Stimulated activated CD4-positive, alpha-beta T cell treated with anti-CD3 and anti-CD28 coated beads, Interleukin-15, amount 100 ng/mL, for 1 hour (primary cell): ENCODE measurements around the gene MYO7A.

Experiments used
- DNase-seq, 2 donors: peaks; one replicate each; pipeline ENCODE4 v3.0.0-alpha.2; 2020; ENCODE audit warnings: low read depth in 1 of 2, low spot score in 1 of 2

The MYO7A gene

DNA sequence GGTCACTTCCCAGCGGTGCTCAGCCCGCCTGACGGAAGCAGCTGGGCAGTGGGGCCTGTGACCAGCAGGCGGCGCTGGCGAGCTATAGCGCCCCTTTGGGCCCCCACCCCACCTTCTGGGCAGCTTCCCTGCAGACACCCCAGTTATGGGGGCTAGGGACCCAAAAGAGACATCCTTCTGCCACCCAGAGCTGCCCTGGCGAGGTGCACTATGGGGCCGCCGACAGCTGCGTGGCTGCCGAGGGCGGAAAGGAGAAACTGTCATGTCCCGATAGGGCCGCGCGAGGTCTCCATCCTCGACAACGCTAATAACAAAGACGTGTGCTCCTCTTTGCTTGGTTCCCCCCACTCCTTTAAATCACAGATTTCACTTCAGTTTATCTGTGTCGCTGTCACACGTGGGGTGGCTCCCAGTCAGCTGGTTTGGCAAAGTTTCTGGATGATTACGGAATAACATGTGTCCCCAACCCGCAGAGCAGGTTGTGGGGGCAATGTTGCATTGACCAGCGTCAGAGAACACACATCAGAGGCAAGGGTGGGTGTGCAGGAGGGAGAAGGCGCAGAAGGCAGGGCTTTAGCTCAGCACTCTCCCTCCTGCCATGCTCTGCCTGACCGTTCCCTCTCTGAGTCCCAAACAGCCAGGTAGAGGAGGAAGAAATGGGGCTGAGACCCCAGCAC, 673 bp upstream of the MYO7A start:
- DNase-seq: peak; percentile 29 to 47

DNA sequence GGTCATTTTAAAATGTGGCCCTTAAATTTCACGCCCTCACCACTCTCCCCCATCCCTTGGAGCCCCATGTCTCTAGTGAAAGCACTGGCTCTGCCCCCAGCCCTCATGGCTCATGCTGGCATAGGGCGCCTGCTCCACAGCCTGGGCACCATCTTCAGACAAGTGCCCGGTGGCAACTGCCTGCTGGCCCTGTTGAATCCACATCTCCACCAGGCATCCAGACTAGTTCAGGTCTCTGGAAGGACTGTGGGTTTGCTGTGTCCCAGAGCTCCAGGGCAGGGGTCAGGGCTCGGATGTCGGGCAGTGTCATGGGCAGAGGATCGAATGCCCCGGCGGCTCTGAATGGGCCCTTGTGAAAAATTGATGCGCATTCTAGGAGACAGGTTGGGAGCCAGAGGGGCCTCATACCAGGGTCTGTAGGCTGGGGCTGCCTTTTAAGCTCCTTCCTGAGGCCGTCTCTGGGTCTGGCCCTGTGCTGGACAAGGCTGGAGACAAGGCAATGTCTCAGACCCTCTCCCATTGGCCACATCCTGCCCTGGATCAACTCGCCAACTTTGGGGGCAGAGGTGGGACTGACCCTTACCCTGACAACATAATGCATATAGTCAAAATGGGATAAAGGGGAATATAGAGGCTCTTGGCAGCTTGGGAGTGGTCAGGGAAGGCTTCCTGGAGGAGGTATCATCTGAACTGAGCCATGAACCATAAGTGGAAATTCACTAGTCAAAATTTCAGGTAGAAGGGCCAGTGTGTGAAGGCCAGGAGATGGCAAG, 1.2 kb downstream of the MYO7A start:
- no peak for DNase-seq

DNA sequence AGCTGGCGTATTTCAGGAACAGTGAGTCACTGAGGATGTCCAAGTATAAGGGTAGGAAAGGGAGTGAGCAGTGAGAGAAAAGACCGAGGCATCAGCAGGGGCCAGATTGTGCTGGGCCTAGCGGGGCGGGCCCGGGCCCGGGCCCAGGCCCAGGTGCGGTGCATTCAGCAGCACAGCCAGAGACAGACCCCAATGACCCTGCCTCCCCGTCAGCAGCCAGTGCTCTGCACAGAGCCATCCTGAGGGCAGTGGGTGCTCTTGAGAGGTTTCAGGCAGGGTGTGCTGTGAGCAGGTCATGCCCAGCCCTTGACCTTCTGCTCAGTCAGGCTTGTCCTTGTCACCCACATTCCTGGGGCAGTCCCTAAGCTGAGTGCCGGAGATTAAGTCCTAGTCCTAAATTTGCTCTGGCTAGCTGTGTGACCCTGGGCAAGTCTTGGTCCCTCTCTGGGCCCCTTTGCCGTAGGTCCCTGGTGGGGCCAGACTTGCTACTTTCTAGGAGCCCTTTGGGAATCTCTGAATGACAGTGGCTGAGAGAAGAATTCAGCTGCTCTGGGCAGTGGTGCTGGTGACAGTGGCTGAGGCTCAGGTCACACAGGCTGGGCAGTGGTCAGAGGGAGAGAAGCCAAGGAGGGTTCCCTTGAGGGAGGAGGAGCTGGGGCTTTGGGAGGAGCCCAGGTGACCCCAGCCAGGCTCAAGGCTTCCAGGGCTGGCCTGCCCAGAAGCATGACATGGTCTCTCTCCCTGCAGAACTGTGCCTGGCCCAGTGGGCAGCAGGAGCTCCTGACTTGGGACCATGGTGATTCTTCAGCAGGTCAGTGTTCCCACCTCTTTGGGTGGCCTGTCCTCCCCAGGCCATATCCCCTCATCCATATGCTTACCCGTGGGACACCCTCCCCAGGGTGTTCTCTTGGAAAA, 2.1 kb downstream of the MYO7A start:
- DNase-seq: no peak

DNA sequence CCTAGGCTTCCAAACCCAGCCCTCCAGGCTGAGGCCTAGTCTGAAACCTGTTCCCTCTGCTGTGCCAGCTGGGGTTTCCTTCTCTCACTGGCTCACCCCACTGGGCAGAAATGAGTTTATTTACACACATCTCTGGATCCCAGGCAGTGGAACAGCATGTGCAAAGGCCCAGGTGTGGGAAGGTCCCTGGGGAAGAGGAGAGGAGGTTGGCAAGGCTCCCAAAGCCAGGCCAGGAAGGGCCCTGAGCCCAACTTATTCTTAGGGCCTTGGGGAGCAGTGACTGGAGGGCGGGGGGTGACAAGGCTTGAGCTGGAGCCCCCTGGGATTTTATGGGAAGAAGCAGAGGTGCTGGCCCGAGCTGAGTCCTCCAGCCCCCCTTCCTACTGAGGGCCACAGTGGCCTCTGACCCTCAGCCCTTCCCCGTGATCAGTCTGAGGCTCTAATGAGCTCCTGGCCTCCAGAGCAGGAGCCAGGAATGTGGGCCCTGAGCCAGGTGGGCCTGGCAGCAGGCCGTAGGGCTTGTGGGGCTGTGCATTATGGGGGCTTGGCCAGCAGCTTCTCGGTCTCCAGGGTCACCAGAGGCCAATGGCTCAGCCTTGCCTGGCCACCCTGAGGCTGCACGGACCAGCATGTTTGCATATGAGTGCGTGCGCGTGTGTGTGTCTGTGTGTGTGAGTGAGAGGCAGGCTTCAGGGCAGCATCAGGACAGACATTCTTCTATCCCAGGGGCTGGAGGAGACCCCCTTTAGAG, 2.9 kb downstream of the MYO7A start:
- no peak for DNase-seq

DNA sequence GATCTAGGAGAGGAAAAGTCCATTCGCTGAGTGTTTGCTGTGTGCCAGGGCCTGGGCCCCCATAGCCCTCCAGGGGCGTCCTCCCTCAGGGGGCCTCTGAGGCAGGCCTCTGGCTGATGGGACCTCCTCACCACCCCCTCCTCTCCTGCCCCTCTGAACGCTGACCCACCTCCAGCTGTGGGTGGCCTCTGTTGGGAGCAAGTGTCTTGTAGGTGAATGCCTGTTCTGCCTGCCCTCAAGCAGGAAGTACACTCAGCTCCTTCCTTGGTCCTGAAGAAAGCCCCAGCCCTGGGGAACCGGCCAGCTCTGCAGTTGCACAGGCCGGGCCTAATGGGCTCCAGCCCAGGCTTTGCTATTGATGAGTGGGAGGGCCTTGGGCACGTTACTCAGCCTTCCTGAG, 3.5 kb downstream of the MYO7A start:
- DNase-seq: no peak

DNA sequence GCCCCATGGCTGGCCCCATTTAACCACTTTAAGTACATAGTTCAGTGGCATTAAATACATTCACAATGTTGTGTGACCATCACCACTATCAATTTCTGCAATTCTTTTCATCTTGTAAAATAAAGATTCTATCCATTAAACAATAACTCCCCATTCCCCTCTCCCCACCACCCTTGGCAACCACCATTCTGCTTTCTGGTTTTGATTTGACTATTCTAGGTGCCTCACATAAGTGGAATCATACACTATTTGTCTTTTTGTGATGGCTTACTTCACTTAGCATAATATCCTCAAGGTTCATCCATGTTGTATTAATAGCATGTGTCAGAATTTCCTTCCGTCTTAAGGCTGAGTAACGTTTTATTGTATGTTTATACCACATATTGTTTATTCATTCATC, 7.0 kb downstream of the MYO7A start:
- DNase-seq: no peak

DNA sequence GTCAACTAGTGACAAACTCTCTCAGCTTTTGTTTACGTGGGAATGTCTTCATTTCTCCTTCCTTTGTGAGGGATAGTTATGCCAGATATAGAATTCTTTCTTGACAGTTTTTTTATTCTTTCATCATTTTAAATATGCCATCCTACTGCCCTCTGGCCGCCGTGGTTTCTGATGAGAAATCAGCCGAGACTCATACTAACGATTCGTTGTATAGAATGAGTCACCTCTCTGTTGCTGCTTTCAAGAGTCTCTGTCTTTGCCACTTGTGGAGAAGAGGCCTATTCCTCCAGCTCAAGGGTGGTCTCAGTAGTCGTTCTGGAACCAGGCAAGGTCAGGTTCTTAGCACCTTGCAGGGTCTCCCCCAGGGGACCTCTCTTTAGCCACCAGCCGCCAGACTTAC, 8.0 kb downstream of the MYO7A start:
- no peak for DNase-seq

DNA sequence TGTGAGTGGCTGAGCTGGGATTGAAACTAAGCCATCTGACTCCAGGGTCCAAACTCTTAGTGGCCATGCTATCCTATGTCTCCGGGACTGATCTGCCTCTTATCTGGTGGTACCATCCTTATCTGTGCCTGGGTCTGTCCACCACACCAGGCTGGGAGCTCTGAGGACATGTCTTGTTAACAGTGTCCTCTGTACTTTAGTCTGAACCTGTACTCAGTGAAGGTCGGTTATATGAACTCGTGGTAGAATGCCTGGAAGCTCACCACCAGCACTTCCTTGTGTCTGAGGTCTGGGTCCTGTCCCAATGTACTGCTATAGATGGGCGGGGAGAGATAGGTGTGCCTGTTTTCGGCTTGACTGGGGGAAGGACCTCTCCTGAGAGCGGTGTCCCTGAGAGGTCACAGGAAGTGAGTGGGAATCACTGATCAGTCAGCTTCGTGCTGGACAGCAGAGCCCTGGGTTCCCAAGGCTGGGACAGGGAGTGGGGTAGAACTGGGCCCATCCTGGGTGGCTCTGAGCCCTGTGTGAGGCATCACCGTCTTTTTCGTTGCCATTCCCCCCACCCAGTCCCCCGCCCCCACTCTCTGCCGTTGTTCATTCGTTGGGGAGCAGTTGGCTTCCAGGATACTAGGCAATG, 8.9 kb downstream of the MYO7A start:
- no peak for DNase-seq

DNA sequence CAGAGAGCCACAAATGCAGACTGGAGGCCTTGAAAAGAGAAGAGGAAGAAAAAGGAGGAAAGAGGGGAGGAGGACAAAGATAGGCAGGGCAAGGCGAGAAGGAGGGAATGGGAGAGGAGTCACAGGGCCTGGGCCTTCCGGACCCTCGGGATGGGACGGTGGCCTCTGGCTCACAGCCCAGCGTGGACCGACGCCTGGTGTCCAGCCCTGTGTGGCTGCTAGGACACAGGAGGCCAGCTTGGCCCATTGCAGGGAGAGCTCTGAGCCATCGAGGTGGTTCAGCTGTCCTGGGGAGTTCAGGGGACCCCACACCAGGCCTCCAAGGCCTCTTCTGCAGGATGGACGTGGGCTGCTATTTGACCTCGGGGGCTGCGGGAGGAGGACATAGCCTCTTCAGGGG, 9.4 kb downstream of the MYO7A start:
- DNase-seq: no peak

DNA sequence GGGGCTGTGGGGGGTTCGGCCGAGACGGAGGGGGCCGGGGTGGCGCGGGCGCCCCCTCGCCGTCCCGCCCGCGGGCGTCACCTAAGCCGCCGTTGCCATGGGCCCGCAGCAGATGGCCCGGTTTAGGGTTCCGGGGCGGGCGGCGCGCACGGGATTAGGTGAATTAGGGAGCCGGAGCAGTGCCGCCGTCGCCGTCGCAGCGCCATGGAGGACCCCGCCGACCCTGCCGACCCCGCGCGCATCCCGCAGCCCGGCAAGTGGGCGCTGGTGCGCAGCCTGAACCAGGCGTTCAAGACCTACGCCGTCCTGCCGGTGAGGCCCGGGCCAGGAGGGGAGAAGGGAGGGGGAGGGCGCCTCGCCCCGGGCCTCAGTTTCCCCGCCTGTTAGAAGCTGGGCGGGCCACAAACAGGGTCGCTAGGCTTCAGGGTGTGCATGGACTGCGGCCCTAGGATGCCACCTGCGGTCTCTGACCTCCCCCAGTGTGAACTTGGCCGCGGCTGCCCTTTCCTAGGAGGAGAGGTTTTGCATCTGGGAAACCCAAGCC, 10.1 kb downstream of the MYO7A start:
- DNase-seq: no peak

DNA sequence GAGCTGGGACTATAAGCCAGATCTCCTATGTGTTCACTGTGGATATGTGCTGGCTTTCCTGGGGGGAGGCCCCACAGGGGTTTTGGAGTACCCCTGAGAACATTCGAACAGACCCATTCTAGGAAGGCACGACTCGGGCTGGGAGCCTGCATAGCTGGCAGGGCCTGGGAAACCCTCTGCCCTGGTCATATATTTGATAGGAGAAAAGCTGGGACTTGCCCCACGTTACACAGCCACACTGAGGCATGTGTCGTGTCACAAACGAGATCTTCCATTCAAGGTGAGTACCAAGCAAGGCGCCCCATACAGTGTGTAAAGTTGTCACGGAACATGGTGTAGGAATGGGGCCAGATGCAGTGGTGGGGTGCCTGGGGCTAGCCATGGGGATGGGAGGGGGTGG, 11.2 kb downstream of the MYO7A start:
- DNase-seq: no peak

DNA sequence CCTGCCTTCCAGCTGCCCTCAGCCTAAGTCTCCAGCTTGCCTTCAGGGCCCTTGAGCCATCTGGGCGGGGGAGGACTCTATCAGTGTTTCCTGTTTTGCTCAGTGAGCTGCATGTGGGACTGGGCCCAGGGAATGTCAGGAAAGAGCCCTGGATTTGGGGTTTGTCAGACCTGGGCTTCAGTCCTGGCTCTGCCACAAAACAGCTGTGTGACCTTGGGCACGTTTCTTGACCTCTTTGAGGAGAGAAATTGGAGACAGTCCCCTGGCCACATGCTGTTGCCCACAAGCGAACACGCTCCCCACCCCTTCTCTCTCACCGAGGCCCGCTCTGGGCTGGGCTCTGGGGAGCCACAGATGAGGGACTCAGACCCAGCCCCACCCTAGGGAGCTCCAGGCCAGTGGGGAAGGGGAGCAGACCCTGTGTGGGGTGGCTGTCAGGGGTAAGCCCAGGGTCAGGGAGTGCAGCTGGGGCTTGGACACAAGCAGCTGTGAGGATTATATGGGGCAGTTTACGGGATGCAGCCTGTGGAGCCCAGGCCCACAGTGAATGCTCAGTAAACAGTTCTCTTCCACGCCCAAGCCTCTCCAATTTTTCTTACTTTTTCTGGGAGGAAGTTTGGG, 12.3 kb downstream of the MYO7A start:
- no peak for DNase-seq

DNA sequence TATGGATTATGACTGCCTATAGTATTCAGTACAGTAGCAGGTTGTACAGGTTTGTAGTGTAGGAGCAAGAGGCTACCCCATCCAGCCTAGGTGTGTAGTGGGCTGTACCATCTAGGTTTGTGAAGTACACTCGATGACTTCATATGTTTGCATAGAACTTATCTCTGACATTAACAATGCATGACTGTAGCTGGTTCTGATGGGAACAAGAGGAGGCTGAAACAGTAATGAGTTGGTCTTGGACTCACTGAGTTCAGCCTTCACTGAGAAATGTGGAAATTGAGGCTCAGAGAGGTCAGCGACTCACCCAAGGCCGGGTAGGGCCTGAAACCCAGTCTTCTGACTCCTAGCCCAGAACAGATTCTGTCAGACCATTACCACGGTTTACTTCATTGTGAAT, 13.0 kb downstream of the MYO7A start:
- DNase-seq: no peak

DNA sequence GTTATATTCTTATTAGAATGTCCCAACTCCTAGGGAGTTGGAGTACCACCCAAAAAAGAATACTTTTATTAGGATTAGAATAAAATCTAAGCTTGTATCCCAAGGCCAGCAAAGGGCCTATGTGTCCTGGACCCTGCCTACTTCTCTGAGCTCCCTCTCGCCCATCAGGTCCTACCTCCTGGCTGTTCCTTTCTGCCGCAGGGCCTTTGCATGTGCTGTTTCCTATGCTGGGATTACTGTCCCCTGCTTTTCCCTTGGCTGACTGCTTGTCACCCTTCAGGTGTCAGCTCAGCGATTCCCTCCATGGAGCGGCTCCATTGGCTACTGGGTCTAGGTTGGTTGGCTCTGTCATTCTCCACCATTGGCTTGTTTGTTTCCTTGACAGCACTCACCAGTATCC, 13.4 kb downstream of the MYO7A start:
- no peak for DNase-seq

DNA sequence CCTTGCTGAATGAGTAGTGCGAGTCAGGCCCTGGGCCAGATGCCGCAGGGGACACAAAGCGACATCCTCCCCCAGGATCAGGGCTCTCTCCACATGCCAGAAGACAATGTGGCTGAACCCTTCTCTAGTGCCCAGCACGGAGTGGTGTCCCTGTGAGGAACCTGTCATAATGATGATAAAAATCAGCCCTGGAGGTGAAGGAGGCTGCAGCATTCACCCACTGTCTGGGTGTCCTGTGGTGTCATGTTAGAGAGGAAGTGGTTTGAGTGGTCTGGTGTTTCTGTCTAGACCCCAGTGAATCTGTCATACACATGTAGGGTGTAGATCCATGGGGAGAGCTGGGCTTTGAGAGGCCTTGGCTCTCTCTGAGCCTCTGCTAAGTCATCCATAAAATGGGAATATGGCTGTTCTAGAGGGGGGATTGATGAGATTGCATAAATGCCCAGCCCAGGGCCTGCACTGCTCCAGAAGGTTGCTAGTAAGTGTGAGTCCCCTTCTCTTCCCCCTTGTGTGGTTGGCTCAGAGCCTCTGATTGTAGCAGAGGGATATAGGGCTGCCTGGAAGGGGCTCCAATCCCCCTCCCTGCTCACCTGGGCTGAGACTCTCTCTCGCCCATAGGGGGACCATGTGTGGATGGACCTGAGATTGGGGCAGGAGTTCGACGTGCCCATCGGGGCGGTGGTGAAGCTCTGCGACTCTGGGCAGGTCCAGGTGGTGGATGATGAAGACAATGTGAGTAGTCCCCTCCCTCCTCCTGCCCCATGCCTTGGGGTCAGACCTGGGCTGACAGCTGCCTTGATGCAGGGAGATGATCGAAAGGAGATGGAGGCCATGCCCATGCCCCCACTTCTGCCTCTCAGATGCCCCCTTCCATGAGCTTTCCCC, 14.3 kb downstream of the MYO7A start:
- no peak for DNase-seq

DNA sequence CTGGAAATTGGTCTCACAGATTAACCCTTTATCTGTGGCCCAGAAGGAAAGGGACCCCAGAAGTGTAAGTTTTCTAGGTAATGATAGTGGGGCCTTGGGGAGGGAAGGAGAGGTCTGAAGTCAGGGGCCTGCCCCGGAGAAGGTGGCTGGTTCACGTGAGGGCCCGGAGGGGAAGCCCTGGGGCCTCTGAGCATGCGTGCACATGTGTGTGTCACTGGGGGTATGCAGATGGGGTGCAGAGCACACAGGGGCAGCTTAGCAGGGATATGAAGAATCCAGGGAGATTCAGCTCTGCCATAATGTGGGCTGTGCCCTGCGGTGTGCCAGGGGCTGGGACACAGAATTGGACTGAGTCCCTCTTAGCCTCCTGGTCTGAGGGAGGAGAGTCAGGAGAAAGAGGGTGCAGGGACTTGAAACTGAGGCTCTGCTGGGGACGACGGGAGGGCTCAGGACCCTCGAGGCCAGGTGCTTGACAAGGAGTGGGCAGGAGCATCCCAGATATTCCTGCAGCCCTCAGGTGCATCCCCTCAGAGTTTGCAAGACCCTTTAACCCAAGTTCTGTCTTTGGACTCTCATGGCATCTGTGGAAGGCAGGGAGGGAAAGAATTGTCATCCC, 15.5 kb downstream of the MYO7A start:
- DNase-seq: no peak

DNA sequence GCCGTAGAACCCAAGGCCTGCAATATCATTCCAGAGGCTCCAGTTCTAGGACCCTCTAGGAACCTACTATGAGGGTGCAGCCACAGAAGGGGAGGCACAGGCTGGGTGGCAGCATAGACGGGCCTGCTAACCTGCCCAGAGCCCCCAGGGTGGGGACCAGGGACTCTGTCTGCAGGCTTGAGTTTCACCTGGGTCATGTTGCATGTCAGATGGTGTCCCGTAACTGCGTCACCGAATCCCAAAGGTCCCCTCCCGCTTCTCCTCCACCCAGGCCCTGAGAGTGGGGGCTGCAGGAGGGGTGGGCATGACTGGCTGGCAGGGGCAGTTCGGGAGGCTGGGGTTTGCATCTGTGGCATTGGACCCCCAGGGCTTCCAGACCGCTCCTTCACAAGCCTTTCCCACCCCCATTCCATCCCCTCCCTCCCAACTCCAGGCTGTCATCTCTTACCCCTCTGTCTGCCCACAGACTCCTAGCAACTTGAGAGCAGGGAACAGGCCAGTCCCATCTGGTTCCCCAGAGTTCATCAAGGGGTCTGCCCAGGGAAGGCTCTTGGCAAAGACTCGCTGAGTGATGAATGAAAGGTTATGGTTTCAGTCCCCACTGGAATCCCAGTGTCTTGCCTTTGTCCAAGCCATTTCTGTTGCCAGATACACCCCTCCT, 16.3 kb downstream of the MYO7A start:
- DNase-seq: no peak

DNA sequence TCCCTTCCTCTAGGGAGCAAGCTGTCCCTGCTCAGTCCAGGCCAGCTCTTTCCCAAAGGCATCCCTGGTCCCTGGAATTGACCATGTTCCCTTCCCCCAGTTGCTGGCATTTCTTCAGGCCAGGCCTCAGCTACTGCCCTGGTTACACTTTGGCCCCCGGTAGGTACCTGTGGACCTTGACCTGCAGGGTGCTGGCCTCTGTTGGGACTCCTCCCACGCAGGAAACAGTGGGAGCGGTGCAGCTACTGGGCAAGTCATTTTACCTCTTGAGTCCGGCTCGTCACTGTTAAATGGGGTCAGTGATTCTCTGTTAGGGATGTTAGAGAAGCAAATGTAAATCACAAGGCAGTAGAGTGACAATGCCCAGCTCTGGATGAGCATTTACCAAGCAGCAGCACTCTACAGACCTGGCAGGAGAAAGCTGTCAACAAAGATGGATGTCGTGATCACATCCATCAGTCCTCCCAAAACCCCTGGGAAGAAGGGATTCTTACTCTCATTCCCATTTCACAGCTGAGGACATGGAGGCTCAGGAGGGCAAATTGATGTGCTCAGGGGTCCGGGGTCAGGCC, 16.9 kb downstream of the MYO7A start:
- no peak for DNase-seq
